HCT116 (cell line): ENCODE measurements around the gene PIK3R1. TPM values are rescaled to one million over a fixed set of nuclear protein-coding genes. Genes with fewer than 3 reads are reported as not detected.

Source experiments
- ATAC-seq: fragments of 200-7000 bp; cut with Tn5 transposase; 2 replicates; pipeline ENCODE4 v1.9.1; 2020; ENCODE audit warnings: mild to moderate bottlenecking, moderate library complexity
- BruUV-seq: library from RNA; stranded (reverse); fragments of 400-500 nt; replicated peaks from 2 replicates; lab custom pipeline; 2021; lab: Mats Ljungman, UMichigan
- CTCF ChIA-PET: fragments of 300-600 bp; sonication (Branson Sonifier 250); formaldehyde crosslinking; loops from one replicate; lab custom pipeline; 2021; ENCODE audit warnings: antibody characterized with exemption; lab: Charles Lee
- POLR2A ChIA-PET: fragments of 300-600, 350-600 bp; sonication (Branson Sonifier 250); formaldehyde crosslinking; loops from one replicate; lab custom pipeline; 2021; ENCODE audit warnings: antibody characterized with exemption; lab: Charles Lee
- RAD21 ChIA-PET, 2 experiments: fragments of 300-600 bp; sonication (Branson Sonifier 250); formaldehyde crosslinking; loops; one replicate each; lab custom pipeline; 2023; ENCODE audit warnings: low total read pairs in 2 of 2; ENCODE audit not compliant: uncharacterized antibody in 2 of 2, unreplicated experiment in 2 of 2, low non-redundant PET in 1 of 2; lab: Charles Lee
- DNase-seq: peaks from one replicate; pipeline ENCODE4 v3.0.0-alpha.2; 2010; ENCODE audit warnings: low read depth, low spot score
- H2AFZ ChIP-seq: fragments of 200-600 bp; shearing (Covaris generic), sonication (generic); 2 replicates; pipeline ENCODE4 v1.6.1; 2017; ENCODE audit warnings: low read depth, mixed run types, mixed read lengths, antibody characterized with exemption, low read length; ENCODE audit not compliant: poor library complexity, severe bottlenecking
- H3K27ac ChIP-seq: 2 replicates; pipeline ENCODE4 v1.5.1; 2012; ENCODE audit warnings: low read depth, low read length
- H3K27me3 ChIP-seq: fragments of 200-600 bp; sonication (generic); 2 replicates; pipeline ENCODE4 v1.6.1; 2016; ENCODE audit warnings: mixed run types, low read length, mixed read lengths; ENCODE audit not compliant: insufficient read depth
- H3K36me3 ChIP-seq, 2 experiments: fragments of 200-500 bp in 1 of 2; fragments of 200-600 bp in 1 of 2; sonication (Bioruptor generic) in 1 of 2; sonication (generic) in 1 of 2; 2 replicates each; pipeline versions ENCODE4 v1.5.1 to v1.6.1; 2014 to 2016; ENCODE audit warnings: low read length in 2 of 2, inconsistent platforms in 1 of 2, mixed read lengths in 1 of 2, mixed run types in 1 of 2; ENCODE audit not compliant: insufficient read depth in 2 of 2, control insufficient read depth in 1 of 2
- H3K4me1 ChIP-seq, 2 experiments: fragments of 200-600 bp in 1 of 2; sonication (generic) in 1 of 2; 2 replicates each; pipeline versions ENCODE4 v1.5.1 to v1.6.1; 2012 to 2017; ENCODE audit warnings: low read length in 2 of 2, inconsistent platforms in 1 of 2, mild to moderate bottlenecking in 1 of 2, mixed read lengths in 1 of 2, mixed run types in 1 of 2, moderate library complexity in 1 of 2; ENCODE audit not compliant: insufficient read depth in 2 of 2, control insufficient read depth in 1 of 2
- H3K4me2 ChIP-seq: fragments of 200-600 bp; sonication (generic); 2 replicates; pipeline ENCODE4 v1.6.1; 2017; ENCODE audit warnings: mixed run types, low read length, mixed read lengths
- H3K4me3 ChIP-seq, 2 experiments: fragments of 200-600 bp in 1 of 2; sonication (generic) in 1 of 2; replicated peaks in 1 of 2; 2 replicates each; pipeline ENCODE4 v1.5.1; 2011 to 2016; ENCODE audit warnings: low read length in 2 of 2, control low read depth in 1 of 2, low read depth in 1 of 2, mild to moderate bottlenecking in 1 of 2, mixed read lengths in 1 of 2, mixed run types in 1 of 2
- H3K79me2 ChIP-seq: fragments of 200-600 bp; sonication (generic); 2 replicates; pipeline ENCODE4 v1.6.1; 2017; ENCODE audit warnings: mild to moderate bottlenecking, mixed run types, low read length, moderate library complexity, mixed read lengths; ENCODE audit not compliant: insufficient read depth
- H3K9ac ChIP-seq: fragments of 200-600 bp; sonication (generic); 2 replicates; pipeline ENCODE4 v1.6.1; 2016; ENCODE audit warnings: low read length, mixed read lengths
- H3K9me2 ChIP-seq: fragments of 200-600 bp; sonication (generic), shearing (Covaris generic); 2 replicates; pipeline ENCODE4 v1.6.1; 2017; ENCODE audit warnings: mixed run types, mild to moderate bottlenecking, moderate library complexity; ENCODE audit not compliant: insufficient read depth
- H3K9me3 ChIP-seq, 2 experiments: fragments of 200-500 bp in 1 of 2; fragments of 200-600 bp in 1 of 2; sonication (Bioruptor generic) in 1 of 2; sonication (generic) in 1 of 2; 2 replicates each; pipeline ENCODE4 v1.6.1; 2014 to 2017; ENCODE audit warnings: low read length in 2 of 2, mixed read lengths in 2 of 2, inconsistent platforms in 1 of 2, low read depth in 1 of 2, mild to moderate bottlenecking in 1 of 2, mixed run types in 1 of 2, moderate library complexity in 1 of 2; ENCODE audit not compliant: control insufficient read depth in 1 of 2, insufficient read depth in 1 of 2
- H4K20me1 ChIP-seq: fragments of 200-600 bp; sonication (generic), shearing (Covaris generic); 2 replicates; pipeline ENCODE4 v1.6.1; 2017; ENCODE audit warnings: mixed run types, mild to moderate bottlenecking, moderate library complexity; ENCODE audit not compliant: insufficient read depth
- CBX3 ChIP-seq: IDR thresholded peaks from 2 replicates; pipeline ENCODE4 v1.6.1; 2012; ENCODE audit warnings: low read depth
- ELF1 ChIP-seq: IDR thresholded peaks from 2 replicates; pipeline ENCODE4 v1.6.1; 2012; ENCODE audit warnings: low read depth, borderline replicate concordance
- EZH2 ChIP-seq: fragments of 200-600 bp; sonication (generic); IDR thresholded peaks from 2 replicates; pipeline ENCODE4 v1.6.1; 2017; ENCODE audit warnings: antibody characterized with exemption, mixed run types
- EZH2phosphoT487 ChIP-seq: fragments of 200-600 bp; IDR thresholded peaks from 2 replicates; pipeline ENCODE4 v1.6.1; 2018; ENCODE audit warnings: antibody characterized with exemption, borderline replicate concordance
- FOSL1 ChIP-seq: IDR thresholded peaks from 2 replicates; pipeline ENCODE4 v1.6.1; 2012; ENCODE audit warnings: low read depth
- JUND ChIP-seq: IDR thresholded peaks from 2 replicates; pipeline ENCODE4 v1.6.1; 2012
- POLR2AphosphoS5 ChIP-seq: IDR thresholded peaks from 2 replicates; pipeline ENCODE4 v1.6.1; 2011; ENCODE audit warnings: mild to moderate bottlenecking, low read depth, low read length, moderate library complexity
- RAD21 ChIP-seq: IDR thresholded peaks from 2 replicates; pipeline ENCODE4 v1.6.1; 2012; ENCODE audit warnings: low read depth, mild to moderate bottlenecking
- SP1 ChIP-seq: IDR thresholded peaks from 2 replicates; pipeline ENCODE4 v1.6.1; 2012; ENCODE audit warnings: low read depth
- SRF ChIP-seq: IDR thresholded peaks from 2 replicates; pipeline ENCODE4 v1.6.1; 2012; ENCODE audit warnings: low read depth
- ZFX ChIP-seq: fragments of 450-650 bp; IDR thresholded peaks from 2 replicates; pipeline ENCODE4 v1.6.1; 2017
- ZNF274 ChIP-seq: fragments of 200-500 bp; sonication (Bioruptor generic); IDR thresholded peaks from 2 replicates; pipeline ENCODE4 v1.6.1; 2014; ENCODE audit warnings: mild to moderate bottlenecking, low read depth, low read length, inconsistent platforms
- intact Hi-C: fragments of 100-400 bp; cut with micrococcal nuclease; formaldehyde crosslinking; loops from 2 replicates; pipeline ENCODE4 v1.10.0; 2022
- total RNA-seq: library from RNA; stranded (reverse); gene quantifications from one replicate; pipeline ENCODE4 v1.2.1, GENCODE V29; 2021; ENCODE audit not compliant: unreplicated experiment
- TF ChIP-seq, protein P1 (sequence below): IDR thresholded peaks from 2 replicates; pipeline ENCODE4 v1.6.1; 2012
- TF ChIP-seq, protein P2 (sequence below), 3 experiments: fragments of 200-600 bp in 1 of 3; sonication (generic) in 1 of 3; IDR thresholded peaks in 2 of 3; conservative IDR thresholded peaks in 1 of 3; 2 replicates each; pipeline ENCODE4 v1.5.1; 2012 to 2017; ENCODE audit warnings: low read depth in 2 of 3, low read length in 2 of 3, antibody characterized with exemption in 1 of 3, borderline replicate concordance in 1 of 3, control low read depth in 1 of 3, mild to moderate bottlenecking in 1 of 3, mixed read lengths in 1 of 3, mixed run types in 1 of 3, moderate library complexity in 1 of 3; ENCODE audit not compliant: insufficient read depth in 1 of 3
- TF ChIP-seq, protein P3 (sequence below): IDR thresholded peaks from 2 replicates; pipeline ENCODE4 v1.6.1; 2012
- TF ChIP-seq, protein P4 (sequence below): IDR thresholded peaks from 2 replicates; pipeline ENCODE4 v1.6.1; 2011; ENCODE audit warnings: mild to moderate bottlenecking, low read length, moderate library complexity; ENCODE audit not compliant: insufficient replicate concordance; ENCODE audit errors: extremely low read depth

PIK3R1 gene
- total RNA-seq, 1 experiment from 2014 or later: 7.2 TPM

DNA sequence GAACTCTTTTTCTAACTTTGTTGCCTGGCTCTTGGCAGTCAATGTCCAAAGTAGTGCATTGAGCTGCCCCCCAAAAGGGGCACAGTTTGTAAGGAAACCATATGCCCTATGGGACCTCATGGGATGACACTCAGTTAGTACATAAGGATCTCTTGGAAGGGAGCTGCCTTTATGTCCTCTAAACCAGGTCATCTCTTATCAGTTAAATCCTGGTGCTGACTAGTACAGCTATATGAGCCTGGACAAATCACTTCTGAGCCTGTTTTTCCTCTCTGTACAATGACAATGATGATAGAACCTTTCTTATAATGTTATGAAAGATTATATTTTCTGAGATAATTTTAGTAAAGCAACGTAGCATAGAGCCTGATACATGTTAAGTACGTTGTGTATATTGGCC is 44.1 kb downstream of the PIK3R1 start:
- ChIA-PET RAD21 (no interaction called here), CTCF (no interaction called here), POLR2A (no interaction called here)
- no TSS peak for BruUV-seq
- ATAC-seq: no peak
- Histone ChIP-seq H3K4me3 (no peak overlapping the region), H3K27me3 (no peaks in the 10 kb centered on the region), H3K9me2 (no peaks in the 10 kb centered on the region), H3K79me2 (no peaks in the 10 kb centered on the region), H3K27ac (no peak overlapping the region), H3K36me3 (no peaks in the 10 kb centered on the region), H3K9me3 (no peaks in the 10 kb centered on the region), H4K20me1 (no peaks in the 10 kb centered on the region), H3K4me2 (no peak overlapping the region), H3K9ac (no peak overlapping the region), H2AFZ (no peak overlapping the region), H3K4me1 (no peaks in the 10 kb centered on the region)
- intact Hi-C loops: no loop called here
- TF ChIP-seq, protein P1, sequence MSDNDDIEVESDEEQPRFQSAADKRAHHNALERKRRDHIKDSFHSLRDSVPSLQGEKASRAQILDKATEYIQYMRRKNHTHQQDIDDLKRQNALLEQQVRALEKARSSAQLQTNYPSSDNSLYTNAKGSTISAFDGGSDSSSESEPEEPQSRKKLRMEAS: no peak
- no peak for TF ChIP-seq EZH2
- no peak for TF ChIP-seq JUND
- TF ChIP-seq RAD21: no peak
- no peak for TF ChIP-seq POLR2AphosphoS5
- no peak for TF ChIP-seq CBX3
- no peak for TF ChIP-seq SP1
- TF ChIP-seq, protein P2, sequence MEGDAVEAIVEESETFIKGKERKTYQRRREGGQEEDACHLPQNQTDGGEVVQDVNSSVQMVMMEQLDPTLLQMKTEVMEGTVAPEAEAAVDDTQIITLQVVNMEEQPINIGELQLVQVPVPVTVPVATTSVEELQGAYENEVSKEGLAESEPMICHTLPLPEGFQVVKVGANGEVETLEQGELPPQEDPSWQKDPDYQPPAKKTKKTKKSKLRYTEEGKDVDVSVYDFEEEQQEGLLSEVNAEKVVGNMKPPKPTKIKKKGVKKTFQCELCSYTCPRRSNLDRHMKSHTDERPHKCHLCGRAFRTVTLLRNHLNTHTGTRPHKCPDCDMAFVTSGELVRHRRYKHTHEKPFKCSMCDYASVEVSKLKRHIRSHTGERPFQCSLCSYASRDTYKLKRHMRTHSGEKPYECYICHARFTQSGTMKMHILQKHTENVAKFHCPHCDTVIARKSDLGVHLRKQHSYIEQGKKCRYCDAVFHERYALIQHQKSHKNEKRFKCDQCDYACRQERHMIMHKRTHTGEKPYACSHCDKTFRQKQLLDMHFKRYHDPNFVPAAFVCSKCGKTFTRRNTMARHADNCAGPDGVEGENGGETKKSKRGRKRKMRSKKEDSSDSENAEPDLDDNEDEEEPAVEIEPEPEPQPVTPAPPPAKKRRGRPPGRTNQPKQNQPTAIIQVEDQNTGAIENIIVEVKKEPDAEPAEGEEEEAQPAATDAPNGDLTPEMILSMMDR (IDR thresholded peaks at IDR 0.05 in 2 of 3, conservative IDR thresholded peaks at IDR 0.05 in 1 of 3; ENCODE audit: borderline replicate concordance in 1 of 3, insufficient read depth in 1 of 3, low read depth in 2 of 3, low read length in 2 of 3): no peak
- no peak for TF ChIP-seq FOSL1
- TF ChIP-seq ELF1: no peak
- TF ChIP-seq SRF: no peak
- TF ChIP-seq ZNF274: no peak
- TF ChIP-seq, protein P3, sequence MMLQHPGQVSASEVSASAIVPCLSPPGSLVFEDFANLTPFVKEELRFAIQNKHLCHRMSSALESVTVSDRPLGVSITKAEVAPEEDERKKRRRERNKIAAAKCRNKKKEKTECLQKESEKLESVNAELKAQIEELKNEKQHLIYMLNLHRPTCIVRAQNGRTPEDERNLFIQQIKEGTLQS: no peak
- no peak for TF ChIP-seq ZFX
- TF ChIP-seq, protein P4, sequence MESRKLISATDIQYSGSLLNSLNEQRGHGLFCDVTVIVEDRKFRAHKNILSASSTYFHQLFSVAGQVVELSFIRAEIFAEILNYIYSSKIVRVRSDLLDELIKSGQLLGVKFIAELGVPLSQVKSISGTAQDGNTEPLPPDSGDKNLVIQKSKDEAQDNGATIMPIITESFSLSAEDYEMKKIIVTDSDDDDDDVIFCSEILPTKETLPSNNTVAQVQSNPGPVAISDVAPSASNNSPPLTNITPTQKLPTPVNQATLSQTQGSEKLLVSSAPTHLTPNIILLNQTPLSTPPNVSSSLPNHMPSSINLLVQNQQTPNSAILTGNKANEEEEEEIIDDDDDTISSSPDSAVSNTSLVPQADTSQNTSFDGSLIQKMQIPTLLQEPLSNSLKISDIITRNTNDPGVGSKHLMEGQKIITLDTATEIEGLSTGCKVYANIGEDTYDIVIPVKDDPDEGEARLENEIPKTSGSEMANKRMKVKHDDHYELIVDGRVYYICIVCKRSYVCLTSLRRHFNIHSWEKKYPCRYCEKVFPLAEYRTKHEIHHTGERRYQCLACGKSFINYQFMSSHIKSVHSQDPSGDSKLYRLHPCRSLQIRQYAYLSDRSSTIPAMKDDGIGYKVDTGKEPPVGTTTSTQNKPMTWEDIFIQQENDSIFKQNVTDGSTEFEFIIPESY: no peak
- TF ChIP-seq EZH2phosphoT487: no peak
- DNase-seq: no peak
